Prostate gland (tissue), 2 donors: ENCODE data around the gene DDX23. TPM values are rescaled to one million over a fixed set of nuclear protein-coding genes. Genes with fewer than 3 reads are reported as not detected.

Experiments used
- DNase-seq: peaks from one replicate; pipeline ENCODE4 v3.0.0-alpha.2; 2019; ENCODE audit warnings: low spot score
- H3K27ac ChIP-seq, 2 donors: fragments of 200-600 bp; sonication (generic); 2 replicates each; pipeline ENCODE4 v1.5.1; 2017 to 2019
- H3K27me3 ChIP-seq: fragments of 200-600 bp; sonication (generic); replicated peaks from 2 replicates; pipeline ENCODE4 v1.5.1; 2019; ENCODE audit not compliant: insufficient read depth
- H3K36me3 ChIP-seq, 2 donors: fragments of 200-600 bp; sonication (generic); 1 replicate in 1 of 2; 2 replicates in 1 of 2; pipeline versions ENCODE4 v1.5.1 to v1.8.1; 2017 to 2019
- H3K4me1 ChIP-seq: fragments of 200-600 bp; sonication (generic); replicated peaks from 2 replicates; pipeline ENCODE4 v1.5.1; 2019
- H3K4me3 ChIP-seq, 2 donors: fragments of 200-600 bp; sonication (generic); 2 replicates each; pipeline ENCODE4 v1.5.1; 2017 to 2019
- H3K9me3 ChIP-seq: fragments of 200-600 bp; sonication (generic); 2 replicates; pipeline ENCODE4 v1.5.1; 2017
- CTCF ChIP-seq, 4 experiments: fragments of 200-600 bp in 2 of 4; fragments of 450-650 bp in 2 of 4; sonication (generic) in 2 of 4; IDR thresholded peaks; 1 replicate in 3 of 4; 2 replicates in 1 of 4; pipeline ENCODE4 v1.5.1; 2016 to 2019; ENCODE audit warnings: antibody characterized with exemption in 4 of 4, mild to moderate bottlenecking in 2 of 4, moderate library complexity in 2 of 4
- POLR2A ChIP-seq: fragments of 450-650 bp; IDR thresholded peaks from one replicate; pipeline ENCODE4 v1.6.1; 2016; ENCODE audit warnings: antibody characterized with exemption, mild to moderate bottlenecking
- POLR2AphosphoS5 ChIP-seq: sonication (generic); formaldehyde crosslinking; IDR thresholded peaks from one replicate; pipeline ENCODE4 v1.6.1; 2017; ENCODE audit warnings: antibody characterized with exemption
- WGBS: methylation state at CpG from one replicate; pipeline ENCODE4 v1.1.5; 2018; 5-methylcytosine and 5-hydroxymethylcytosine counted together
- intact Hi-C: fragments of 100-400 bp; cut with DNase I; formaldehyde crosslinking; loops from one replicate; pipeline ENCODE4 v1.14.2; 2022
- total RNA-seq, 2 donors: library from RNA; depleted of rRNA; stranded (reverse); fragments of >200 nt; gene quantifications; one replicate each; pipeline ENCODE4 v1.1.0, GENCODE V29; 2016

Gene DDX23
- total RNA-seq, 2 donors from 2014 or later: 71.0 to 87.2 TPM

GRCh38 chr12:48812389-48812788, 39.6 kb downstream of the DDX23 start:
- WGBS: 54% methylated on average over 2 of the region's 2 CpGs
- Histone ChIP-seq H3K36me3 (no peaks in the 10 kb centered on the region), H3K9me3 (no peaks in the 10 kb centered on the region), H3K4me1 (peaks cover 2% of the 10 kb centered on the region), H3K4me3 (no peak overlapping the region), H3K27ac (no peak overlapping the region), H3K27me3 (no peaks in the 10 kb centered on the region)
- intact Hi-C loops: no loop called here
- no peak for DNase-seq
- TF ChIP-seq POLR2A: no peak
- no peak for TF ChIP-seq POLR2AphosphoS5
- no peak for TF ChIP-seq CTCF (IDR thresholded peaks at IDR 0.05)

GRCh38 chr12:48811437-48812090, 40.4 kb downstream of the DDX23 start:
- no peak for TF ChIP-seq POLR2A
- no peak for TF ChIP-seq CTCF (IDR thresholded peaks at IDR 0.05)
- TF ChIP-seq POLR2AphosphoS5: no peak
- no peak overlapping the region for H3K4me3 ChIP-seq
- H3K9me3 ChIP-seq: no peaks in the 10 kb centered on the region
- peaks cover 2% of the 10 kb centered on the region for H3K4me1 ChIP-seq
- WGBS: 66% methylated on average over 5 of the region's 5 CpGs
- H3K36me3 ChIP-seq: no peaks in the 10 kb centered on the region
- intact Hi-C loops: no loop called here
- no peaks in the 10 kb centered on the region for H3K27me3 ChIP-seq
- H3K27ac ChIP-seq: no peak overlapping the region
- no peak for DNase-seq

- WGBS: 46% methylated on average over 5 of the region's 5 CpGs
Observed at GRCh38 chr12:48810903-48811431, 41.0 kb downstream of the DDX23 start.

GRCh38 chr12:48807981-48808380, 44.0 kb downstream of the DDX23 start:
- intact Hi-C loops: no loop called here
- DNase-seq: no peak
- Histone ChIP-seq H3K27ac (no peak overlapping the region), H3K9me3 (no peaks in the 10 kb centered on the region), H3K27me3 (no peaks in the 10 kb centered on the region), H3K36me3 (no peaks in the 10 kb centered on the region), H3K4me1 (no peaks in the 10 kb centered on the region), H3K4me3 (no peak overlapping the region)
- 90% methylated on average over 3 of the region's 3 CpGs for WGBS
- TF ChIP-seq CTCF (IDR thresholded peaks at IDR 0.05): no peak
- TF ChIP-seq POLR2AphosphoS5: no peak
- no peak for TF ChIP-seq POLR2A

More at GRCh38 chr12:48810903-48811431, 41.0 kb downstream of the DDX23 start:
- Histone ChIP-seq H3K36me3 (no peaks in the 10 kb centered on the region), H3K4me3 (no peak overlapping the region), H3K9me3 (no peaks in the 10 kb centered on the region), H3K27me3 (no peaks in the 10 kb centered on the region), H3K4me1 (peaks cover 2% of the 10 kb centered on the region), H3K27ac (no peak overlapping the region)
- no peak for DNase-seq
- TF ChIP-seq CTCF (IDR thresholded peaks at IDR 0.05): no peak
- no peak for TF ChIP-seq POLR2AphosphoS5
- TF ChIP-seq POLR2A: no peak
- intact Hi-C loops: no loop called here

- 29% methylated on average over 1 of the region's 1 CpG for WGBS
- Histone ChIP-seq H3K27ac (no peak overlapping the region), H3K9me3 (no peaks in the 10 kb centered on the region), H3K4me1 (no peaks in the 10 kb centered on the region), H3K4me3 (no peak overlapping the region), H3K27me3 (no peaks in the 10 kb centered on the region), H3K36me3 (no peaks in the 10 kb centered on the region)
- no peak for DNase-seq
- intact Hi-C loops: no loop called here
- no peak for TF ChIP-seq POLR2A
Observed at GRCh38 chr12:48803675-48804074, 48.3 kb downstream of the DDX23 start.
